ENCODE data around the gene MAGEB16.

- TF ChIP-seq, protein P1, sequence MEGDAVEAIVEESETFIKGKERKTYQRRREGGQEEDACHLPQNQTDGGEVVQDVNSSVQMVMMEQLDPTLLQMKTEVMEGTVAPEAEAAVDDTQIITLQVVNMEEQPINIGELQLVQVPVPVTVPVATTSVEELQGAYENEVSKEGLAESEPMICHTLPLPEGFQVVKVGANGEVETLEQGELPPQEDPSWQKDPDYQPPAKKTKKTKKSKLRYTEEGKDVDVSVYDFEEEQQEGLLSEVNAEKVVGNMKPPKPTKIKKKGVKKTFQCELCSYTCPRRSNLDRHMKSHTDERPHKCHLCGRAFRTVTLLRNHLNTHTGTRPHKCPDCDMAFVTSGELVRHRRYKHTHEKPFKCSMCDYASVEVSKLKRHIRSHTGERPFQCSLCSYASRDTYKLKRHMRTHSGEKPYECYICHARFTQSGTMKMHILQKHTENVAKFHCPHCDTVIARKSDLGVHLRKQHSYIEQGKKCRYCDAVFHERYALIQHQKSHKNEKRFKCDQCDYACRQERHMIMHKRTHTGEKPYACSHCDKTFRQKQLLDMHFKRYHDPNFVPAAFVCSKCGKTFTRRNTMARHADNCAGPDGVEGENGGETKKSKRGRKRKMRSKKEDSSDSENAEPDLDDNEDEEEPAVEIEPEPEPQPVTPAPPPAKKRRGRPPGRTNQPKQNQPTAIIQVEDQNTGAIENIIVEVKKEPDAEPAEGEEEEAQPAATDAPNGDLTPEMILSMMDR (conservative IDR thresholded peaks at IDR 0.05): no peak
- no peak for TF ChIP-seq EZH2 (IDR thresholded peaks at IDR 0.05; ENCODE audit: low read depth)
Measured at GRCh38 chrX:35786271-35786670, 11.9 kb upstream of the MAGEB16 start.
